ENCODE results near the gene ALMS1.

- TF ChIP-seq FOXM1 (IDR thresholded peaks at IDR 0.05; ENCODE audit: low read depth) (no peak), EZH2phosphoT487 (IDR thresholded peaks at IDR 0.05; ENCODE audit: borderline replicate concordance, low read depth) (no peak), CTCF (IDR thresholded peaks at IDR 0.05) (no peak)
Measured at GRCh38 chr2:73588177-73588576, 202.5 kb downstream of the ALMS1 start.
